Left lobe of liver (tissue), 2 donors: ENCODE measurements around the gene ALDH18A1. TPM values are rescaled to one million over a fixed set of nuclear protein-coding genes. Genes with fewer than 3 reads are reported as not detected.

Experiments used
- ATAC-seq: fragments of 200-7000 bp; cut with Tn5 transposase; one replicate; pipeline ENCODE4 v1.9.1; 2020; ENCODE audit warnings: mild to moderate bottlenecking, moderate library complexity
- DNase-seq: peaks from one replicate; pipeline ENCODE4 v3.0.0-alpha.2; 2020; ENCODE audit warnings: low spot score
- total RNA-seq: library from RNA; stranded (reverse); gene quantifications from one replicate; pipeline ENCODE4 v1.2.1, GENCODE V29; 2021
- donor health status: DM: no; HTN: no; CAD: no; lungs with moderate emphysema.
- donor health status: DM: no; HTN: yes; CAD: no.

The ALDH18A1 gene
- total RNA-seq, 1 donor from 2014 or later: 38.7 TPM

- ATAC-seq: peak; percentile 30
- peak; percentile 65 for DNase-seq
Measured at GRCh38 chr10:95560278-95561176, 96.0 kb downstream of the ALDH18A1 start.

GRCh38 chr10:95559896-95560277 lies 96.6 kb downstream of the ALDH18A1 start:
- DNase-seq (no peak), ATAC-seq (no peak)

GRCh38 chr10:95559471-95559870 lies 97.0 kb downstream of the ALDH18A1 start:
- ATAC-seq (no peak), DNase-seq (no peak)

GRCh38 chr10:95558593-95559320 lies 97.8 kb downstream of the ALDH18A1 start:
- DNase-seq (no peak), ATAC-seq (peak; percentile 21)

- no peak for DNase-seq
Measured at GRCh38 chr10:95556994-95557767, 99.3 kb downstream of the ALDH18A1 start.

More at GRCh38 chr10:95556994-95557767, 99.3 kb downstream of the ALDH18A1 start:
- no peak for ATAC-seq

Other genes starting within 250 kb of the ALDH18A1 start
- gene SORBS1, start 95.3 kb downstream of the ALDH18A1 start, total RNA-seq: 57.9 TPM
- 17.8 TPM for gene TCTN3, start 37.2 kb upstream of the ALDH18A1 start, total RNA-seq
- gene ENTPD1, start 99.5 kb upstream of the ALDH18A1 start, total RNA-seq: 1.9 TPM